Keratinocyte (primary cell): ENCODE measurements around the gene INPP4B.

ENCODE experiments used
- EZH2 ChIP-seq: IDR thresholded peaks from one replicate; pipeline ENCODE4 v1.6.1; 2012; ENCODE audit warnings: inconsistent platforms, mild to moderate bottlenecking, low read length, moderate library complexity
- TF ChIP-seq, protein P1 (sequence below), 3 experiments: IDR thresholded peaks in 1 of 3; conservative IDR thresholded peaks in 1 of 3; optimal IDR thresholded peaks in 1 of 3; 2 replicates in 2 of 3; 3 replicates in 1 of 3; pipeline versions ENCODE3 to v1.5.1; 2011; ENCODE audit warnings: low read length in 3 of 3, mild to moderate bottlenecking in 3 of 3, moderate library complexity in 2 of 3, control low read depth in 1 of 3, inconsistent platforms in 1 of 3; ENCODE audit not compliant: insufficient read depth in 2 of 3; ENCODE audit errors: extremely low read depth in 1 of 3

DNA sequence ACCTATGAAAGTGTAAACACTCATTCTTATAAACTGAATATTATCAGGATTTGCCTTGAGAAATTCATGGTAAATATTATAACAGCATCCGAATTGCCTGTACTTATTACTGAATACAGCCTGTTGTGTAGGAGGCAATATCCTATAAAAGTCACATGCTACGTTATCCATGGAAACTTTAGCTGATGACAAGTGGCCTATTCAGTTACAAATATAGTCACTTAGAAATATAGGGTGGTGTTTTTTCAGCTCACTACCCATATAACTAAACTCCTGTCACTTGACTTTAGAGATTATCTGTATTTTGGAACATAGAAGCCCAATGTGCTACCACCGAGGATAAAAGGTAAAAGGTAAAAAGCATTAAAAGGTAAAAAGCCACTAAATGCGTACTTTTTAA, 493.4 kb downstream of the INPP4B start:
- TF ChIP-seq, protein P1, sequence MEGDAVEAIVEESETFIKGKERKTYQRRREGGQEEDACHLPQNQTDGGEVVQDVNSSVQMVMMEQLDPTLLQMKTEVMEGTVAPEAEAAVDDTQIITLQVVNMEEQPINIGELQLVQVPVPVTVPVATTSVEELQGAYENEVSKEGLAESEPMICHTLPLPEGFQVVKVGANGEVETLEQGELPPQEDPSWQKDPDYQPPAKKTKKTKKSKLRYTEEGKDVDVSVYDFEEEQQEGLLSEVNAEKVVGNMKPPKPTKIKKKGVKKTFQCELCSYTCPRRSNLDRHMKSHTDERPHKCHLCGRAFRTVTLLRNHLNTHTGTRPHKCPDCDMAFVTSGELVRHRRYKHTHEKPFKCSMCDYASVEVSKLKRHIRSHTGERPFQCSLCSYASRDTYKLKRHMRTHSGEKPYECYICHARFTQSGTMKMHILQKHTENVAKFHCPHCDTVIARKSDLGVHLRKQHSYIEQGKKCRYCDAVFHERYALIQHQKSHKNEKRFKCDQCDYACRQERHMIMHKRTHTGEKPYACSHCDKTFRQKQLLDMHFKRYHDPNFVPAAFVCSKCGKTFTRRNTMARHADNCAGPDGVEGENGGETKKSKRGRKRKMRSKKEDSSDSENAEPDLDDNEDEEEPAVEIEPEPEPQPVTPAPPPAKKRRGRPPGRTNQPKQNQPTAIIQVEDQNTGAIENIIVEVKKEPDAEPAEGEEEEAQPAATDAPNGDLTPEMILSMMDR (optimal IDR thresholded peaks at IDR 0.05 in 1 of 3, IDR thresholded peaks at IDR 0.05 in 1 of 3, conservative IDR thresholded peaks at IDR 0.05 in 1 of 3; ENCODE audit: extremely low read depth in 1 of 3, insufficient read depth in 2 of 3, low read length in 3 of 3) = no peak
- TF ChIP-seq EZH2 = no peak
